NCI-H524 treated with DMSO at 0.1 percent for 48 hours (cell line): Measurements from ENCODE around the gene ADAMTS16.

Experiments used
- DNase-seq: peaks from one replicate; lab custom pipeline; 2025; lab: John Stamatoyannopoulos, UW

Gene ADAMTS16

DNA sequence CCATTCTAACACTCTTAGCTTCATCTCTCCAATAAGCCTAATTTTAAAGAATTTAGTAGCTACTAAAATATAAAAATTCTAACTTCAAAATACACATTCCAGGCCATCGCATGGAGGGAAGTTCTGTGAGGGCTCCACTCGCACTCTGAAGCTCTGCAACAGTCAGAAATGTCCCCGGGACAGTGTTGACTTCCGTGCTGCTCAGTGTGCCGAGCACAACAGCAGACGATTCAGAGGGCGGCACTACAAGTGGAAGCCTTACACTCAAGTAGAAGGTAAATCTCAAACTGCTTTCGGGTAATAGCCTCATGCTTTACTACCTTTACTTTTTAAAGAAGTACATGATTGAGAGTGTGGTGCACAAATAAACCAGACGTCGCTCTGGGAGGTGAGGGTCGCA is 94.8 kb downstream of the ADAMTS16 start:
- DNase-seq = no peak

DNA sequence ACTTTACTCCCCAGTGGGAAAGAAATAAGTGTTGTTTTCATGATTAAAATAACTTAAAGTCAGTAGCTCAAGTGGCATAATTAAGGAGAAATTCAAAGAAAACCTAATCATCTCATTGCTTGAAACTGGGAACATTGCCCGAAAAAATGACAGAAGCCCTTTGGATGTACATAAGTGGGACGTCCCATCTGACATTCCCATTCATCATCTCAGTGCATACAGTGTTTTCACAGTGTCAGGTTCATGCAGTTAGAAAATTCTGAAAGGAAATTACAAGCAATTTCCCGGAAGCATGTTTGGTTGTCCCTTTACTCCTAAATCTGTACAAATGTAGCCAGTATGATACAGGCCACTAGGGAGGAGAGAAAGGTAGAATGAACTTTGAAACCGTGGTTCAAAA is 95.6 kb downstream of the ADAMTS16 start:
- no peak for DNase-seq

DNA sequence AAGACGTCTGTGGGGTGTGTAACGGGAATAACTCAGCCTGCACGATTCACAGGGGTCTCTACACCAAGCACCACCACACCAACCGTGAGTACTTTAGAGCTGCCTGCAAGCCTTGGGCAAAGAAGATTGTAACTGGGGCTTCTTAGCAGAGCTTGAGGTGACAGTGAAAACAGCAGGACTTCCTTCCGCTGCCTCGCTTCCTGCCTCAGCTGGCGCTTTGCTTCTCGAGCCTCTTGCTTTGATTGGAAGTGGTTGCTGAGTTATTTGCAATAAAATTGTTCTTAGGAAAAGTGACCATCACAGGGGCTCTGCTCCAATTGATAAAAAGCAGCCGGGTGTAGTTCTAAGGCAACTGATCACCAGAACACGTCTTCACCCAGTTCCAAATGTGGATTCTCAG is 99.1 kb downstream of the ADAMTS16 start:
- DNase-seq = no peak

DNA sequence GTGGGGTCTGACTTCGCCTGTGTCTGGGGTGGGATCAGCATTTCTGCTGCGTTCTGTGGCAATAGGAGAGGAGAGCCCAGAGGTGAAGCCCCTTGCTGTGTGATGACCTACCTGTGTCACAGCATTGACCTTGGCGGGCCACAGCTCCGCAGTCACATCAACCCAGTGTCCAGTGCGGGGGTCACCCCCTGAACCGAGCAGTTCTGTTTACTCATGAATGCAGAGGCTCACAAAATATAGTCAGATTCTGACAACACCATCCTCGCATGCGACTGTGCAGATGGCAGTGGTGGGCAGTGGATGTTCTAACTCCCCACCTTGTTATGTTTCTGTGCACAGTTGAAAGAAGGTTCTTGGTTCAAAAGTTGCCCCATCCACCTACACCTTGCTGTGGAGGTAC is 100.1 kb downstream of the ADAMTS16 start:
- DNase-seq = no peak

DNA sequence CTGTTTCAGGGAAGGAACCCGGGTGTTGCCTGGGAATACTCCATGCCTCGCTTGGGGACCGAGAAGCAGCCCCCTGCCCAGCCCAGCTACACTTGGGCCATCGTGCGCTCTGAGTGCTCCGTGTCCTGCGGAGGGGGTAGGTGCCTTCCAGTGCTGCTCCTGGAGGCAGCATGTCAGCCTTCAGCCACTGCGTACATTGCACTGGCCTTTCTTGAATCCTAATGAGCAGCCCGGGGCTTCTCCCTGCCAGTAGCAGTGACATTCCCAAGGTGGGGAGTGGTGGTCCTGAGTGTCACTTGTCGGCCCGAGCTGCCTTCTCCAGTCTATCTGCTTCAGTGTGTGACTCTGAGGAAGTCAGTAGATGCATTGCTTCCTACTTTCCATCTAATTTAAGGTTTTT is 101.9 kb downstream of the ADAMTS16 start:
- DNase-seq = no peak

DNA sequence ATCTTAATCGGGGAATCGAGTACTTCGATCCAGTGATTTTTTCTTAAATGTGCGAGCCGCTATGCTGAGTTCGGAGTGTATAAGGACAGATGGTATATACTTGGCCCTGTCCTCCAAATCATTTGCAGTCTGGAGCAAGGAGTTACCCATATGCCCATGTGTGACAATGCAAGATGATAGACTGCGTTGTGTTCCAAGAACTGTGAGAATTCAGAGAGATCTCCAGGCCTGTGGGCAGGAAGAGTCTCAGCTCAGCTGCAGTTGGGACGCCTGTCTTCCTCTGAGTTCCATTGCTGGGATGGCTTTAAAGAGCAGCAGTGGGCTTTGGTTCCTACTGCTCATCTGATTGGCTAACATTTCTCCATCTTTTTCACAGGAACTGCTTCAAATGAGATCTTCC is 106.6 kb downstream of the ADAMTS16 start:
- DNase-seq = peak; percentile 2

DNA sequence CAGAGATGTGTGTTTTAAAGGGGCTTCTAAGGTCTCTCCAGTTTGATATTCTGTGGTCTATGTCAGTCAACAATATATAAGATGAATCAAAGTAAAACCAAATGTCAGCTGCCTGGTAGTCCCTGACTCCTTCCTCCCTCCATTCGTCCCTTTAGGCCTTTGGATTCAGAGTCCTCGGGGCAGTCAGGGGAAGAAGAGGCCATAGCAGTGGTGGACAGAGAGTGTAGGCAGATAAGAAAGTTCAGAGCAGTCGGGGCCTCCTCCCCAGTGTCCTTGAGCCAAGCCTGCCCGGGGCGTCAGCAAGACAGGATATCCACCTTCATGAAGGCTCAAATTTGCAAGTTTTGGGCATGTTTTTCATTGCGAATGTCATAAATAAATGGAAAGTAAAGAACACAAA is 110.6 kb downstream of the ADAMTS16 start:
- DNase-seq = no peak

DNA sequence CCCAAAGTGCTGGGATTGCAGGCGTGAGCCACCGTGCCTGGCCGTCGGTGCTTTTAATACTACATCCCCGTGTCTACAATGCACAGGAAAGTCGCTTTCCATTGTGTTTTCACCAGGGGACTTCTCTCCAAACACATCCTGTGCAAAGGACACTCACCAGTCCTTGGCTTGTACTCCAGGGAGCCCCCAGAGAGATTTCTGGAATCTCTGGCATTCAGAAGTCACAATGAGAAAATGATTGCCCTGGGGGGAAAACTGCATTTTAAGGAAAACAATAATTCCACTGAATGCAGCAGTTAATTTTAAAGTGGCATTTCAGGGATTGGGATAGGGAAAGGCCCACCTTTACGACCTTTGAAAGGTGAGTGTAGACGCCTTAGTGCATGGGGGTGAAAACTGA is 112.0 kb downstream of the ADAMTS16 start:
- DNase-seq = no peak

DNA sequence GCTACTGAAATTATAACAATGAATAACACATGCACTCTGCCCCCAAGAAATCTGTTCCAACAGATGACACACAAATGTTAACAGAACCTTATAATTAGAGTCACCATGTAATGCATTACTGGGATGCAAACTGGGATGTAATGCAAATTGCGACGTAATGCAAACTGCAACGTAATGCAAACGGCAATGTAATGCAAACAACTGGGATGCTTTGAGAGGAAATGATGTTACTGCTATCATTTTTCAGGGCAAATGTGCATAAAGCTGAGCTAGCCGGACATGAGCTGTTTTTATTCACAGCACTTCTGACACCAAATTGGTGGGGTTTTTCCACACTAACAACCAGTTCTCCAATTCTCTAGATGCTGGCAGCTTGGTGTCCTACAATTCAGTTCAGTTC is 117.2 kb downstream of the ADAMTS16 start:
- no peak for DNase-seq

DNA sequence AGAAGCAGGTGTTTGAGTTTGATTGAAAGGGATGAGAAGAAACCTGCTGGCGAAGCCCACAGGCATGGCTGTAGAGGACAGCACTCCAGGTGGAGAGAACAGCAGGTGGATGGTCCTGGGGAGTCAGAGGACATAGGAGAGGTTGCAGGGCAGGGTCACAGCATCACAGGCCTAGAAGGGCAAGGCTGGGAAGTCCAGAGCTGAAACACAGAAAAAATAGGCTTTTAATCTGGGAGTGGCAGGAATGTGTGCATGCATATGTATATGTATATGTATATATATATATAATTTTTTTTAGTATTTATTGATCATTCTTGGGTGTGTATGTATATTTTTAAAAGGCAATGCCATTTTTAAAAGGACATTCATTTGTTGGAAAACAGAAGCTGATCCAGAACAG is 118.4 kb downstream of the ADAMTS16 start:
- DNase-seq = no peak

DNA sequence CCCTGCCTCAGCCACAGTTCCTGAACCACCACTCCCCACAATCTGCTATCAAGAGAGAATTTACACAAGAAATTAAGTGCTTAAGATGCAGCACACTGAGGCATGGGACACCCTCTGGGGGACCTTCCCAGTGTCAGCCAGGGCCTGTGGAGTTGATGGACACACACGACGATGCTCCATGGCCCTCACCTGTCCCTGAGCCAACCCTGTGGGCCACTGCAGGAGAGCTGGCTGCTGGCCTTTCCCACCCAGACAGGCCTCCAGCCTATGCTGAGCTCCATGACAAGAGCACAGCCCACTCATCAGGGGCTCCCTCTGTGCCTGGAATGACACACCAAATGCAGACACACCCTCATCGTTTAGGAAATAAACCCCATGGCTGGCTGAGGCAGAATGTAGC is 124.6 kb downstream of the ADAMTS16 start:
- DNase-seq = no peak

DNA sequence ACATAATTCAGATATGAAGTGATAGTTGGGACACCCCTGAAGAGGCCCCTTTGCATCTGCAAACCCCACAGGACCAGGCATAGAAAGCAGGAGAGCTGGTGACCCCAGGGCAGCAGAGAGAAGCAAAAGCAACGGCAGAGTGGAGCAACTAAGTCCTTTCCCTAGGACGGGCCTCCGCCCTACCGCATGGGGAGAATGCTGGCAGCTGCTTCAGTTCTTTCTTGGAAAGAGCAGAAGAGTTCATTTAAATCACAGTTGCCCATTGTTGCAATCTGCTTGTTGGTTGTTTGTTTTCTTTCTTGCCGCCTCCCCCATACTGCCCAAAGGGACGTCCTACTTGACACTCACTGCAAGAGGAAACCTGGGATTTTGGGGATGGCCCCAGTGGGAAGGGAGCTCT is 126.2 kb downstream of the ADAMTS16 start:
- no peak for DNase-seq

DNA sequence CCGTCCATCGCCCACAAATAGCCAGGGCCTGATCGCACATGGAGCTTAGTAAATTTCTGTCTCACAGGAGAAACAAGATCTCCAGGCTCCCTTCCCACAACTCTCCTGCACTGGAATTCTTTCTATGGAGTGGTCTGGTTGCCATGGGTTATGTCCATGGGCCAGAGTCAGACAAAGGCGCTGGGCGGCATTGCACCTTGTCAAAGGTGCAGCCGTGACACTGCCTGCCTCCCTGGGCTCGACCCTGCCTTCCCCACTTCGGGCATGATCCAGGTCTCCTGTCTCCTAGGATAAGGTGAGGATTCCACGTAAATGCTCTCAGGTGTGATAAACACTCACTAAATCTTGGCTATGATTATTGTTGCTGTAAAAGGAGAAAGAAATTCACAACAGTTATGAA is 130.0 kb downstream of the ADAMTS16 start:
- no peak for DNase-seq

DNA sequence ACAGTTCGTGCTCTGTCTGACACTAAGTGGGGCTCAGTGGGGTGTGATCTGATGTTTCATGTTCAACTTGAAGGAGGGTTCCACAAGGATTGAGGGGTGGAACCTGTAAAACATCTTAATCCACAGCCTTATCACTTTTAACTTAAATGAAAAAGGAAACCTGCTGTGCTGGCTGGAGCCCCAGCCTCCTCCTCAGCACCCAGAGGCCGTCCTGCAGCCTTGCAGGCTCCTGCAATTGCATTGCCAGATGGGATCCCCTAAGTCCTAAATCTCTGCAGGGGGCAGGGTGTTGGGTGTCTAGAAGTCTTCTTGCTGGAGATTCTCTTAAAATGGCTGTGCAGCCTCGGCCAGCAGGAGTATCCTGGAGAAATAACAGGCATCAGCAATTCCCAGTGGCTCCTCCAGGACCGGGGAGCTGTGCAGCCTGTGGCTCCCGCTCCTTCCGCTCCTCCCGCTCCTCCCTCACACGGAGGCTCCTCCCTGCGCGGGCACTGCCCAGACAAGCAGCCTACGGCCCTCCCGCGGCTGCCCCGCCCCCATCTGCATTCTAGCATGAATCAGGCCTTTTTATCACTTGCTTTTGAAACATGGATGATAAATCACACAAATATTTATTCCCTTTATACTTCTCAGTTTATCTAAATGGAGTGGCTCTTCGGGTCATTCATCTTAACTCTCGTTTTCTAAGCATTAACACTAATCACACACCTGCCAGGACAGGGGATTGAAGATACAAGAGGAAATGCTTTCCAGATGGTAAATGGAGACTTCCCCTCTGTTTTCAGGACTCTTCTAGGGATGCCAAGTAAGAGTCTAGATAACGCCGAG is 131.0 kb downstream of the ADAMTS16 start:
- DNase-seq = peak; percentile 46

DNA sequence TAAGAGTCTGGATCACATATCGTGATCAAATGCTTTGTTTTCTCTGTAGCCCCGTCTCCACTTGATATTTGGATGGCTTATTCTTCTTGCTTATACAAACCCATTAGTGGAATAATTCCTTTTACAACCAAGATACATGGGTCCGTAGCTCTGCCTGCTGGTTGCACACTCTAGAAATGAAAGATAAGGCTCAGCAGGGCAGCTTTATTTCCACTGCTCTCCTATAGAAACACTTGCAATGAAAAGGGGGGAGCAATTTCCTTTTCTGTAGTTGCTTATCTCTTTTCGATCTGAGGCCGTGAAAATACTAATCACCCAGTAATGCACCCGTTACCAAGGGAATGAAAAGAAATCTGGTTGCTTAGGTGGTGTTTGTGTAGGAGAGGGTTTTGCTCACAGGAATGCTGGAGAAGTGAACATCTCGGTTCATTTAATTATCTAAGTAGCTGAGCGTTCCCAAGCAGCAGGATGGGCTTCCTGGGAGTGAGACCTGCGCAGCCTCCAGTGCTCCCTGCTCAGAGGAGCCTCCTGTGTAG is 131.7 kb downstream of the ADAMTS16 start:
- DNase-seq = no peak

DNA sequence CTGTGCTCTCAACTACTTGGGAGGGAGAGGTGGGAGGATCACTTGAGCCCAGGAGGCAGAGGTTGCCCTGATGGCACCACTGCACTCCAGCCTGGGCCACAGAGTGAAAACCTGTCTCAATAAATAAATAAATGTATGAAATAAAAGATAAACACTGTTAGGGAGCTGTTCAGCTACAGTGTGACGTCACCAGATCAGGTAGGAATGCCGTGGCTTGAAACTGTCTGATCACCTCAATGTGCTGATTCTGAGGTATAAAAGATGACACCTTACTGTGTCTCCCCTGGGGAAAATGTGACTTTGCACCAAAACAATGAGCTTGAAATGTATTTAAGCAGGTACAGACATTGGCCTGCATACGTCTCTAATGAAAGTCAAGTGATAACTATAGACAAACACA is 133.3 kb downstream of the ADAMTS16 start:
- DNase-seq = no peak

DNA sequence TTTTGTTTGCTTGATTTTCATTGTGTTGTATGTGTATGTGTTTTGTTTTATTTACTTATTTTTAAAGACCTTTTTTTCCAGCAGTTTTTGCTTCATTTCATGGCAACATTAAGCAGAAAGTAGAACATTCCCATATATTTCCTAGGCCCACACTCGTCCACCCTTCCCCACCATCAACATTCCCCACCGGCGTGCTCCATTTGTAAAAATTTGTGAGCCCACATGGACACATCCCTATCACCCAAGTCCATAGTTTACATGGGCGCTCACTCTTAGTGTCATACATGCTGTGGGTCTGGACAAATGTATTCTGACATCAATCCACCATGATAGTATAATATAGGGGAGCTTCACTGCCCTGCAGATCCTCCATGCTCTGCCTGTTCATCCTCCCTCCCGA is 133.8 kb downstream of the ADAMTS16 start:
- DNase-seq = no peak

DNA sequence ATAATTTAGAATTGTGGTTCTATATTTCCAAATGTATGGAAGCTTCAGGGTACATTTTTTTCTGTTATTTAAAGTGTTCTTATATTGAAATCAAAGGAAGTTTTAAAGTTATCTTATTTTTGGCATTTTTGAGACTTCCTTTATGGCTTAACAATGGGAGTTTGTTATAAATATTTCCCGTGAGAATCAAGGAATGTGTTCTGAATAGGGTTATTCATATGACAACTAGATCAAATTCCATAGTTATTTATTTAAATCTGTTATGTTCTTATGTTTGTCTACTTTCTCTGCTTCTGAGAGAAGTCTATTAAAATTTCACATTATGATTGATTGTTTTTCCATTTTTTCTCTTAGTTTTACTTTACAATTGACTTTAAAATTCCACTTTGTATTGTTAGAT is 135.1 kb downstream of the ADAMTS16 start:
- no peak for DNase-seq

DNA sequence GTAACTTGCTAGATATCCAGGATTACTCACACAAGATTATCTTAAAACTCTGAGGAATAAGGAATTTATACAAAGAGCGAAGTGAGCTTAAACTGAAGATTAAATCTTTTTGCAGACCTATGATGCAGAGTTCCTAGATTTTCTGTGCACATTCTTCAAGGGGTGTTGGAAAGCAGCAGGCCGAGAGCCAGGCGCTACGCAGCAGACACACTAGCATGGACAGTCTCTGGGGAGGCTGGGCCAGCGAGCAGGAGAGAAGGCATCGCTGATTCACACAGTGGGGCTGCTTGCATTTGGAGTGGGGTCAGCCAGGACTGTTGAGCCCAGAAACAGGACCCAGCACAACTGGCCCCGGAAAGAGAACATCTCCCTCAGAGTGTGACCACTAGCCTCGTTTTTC is 136.3 kb downstream of the ADAMTS16 start:
- no peak for DNase-seq

DNA sequence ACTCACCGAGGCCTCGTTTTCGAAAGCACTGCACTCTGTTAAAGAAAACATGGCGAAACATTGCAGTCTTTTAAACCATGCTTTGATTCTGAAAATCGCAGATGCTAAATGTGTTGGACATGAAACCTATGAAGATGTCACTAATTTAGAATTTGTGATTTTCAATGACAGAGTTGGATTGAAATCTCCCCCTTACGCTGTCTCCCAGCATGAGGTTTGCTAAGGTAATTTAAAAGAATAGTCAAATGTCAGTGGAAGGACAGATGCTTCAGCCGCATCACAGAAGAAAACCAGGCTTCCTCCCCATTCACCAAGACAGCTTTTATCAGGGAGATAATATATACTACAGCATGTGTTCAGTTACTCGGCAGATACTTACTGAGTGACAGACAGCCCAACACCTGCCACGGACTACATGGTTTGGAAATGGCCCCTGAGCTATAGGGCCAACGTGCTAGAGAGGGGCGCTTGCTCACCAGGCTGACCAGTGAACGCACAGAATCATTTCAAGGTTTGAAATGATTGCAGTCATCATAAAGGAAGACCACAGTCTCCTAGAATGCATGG is 136.9 kb downstream of the ADAMTS16 start:
- DNase-seq = no peak

DNA sequence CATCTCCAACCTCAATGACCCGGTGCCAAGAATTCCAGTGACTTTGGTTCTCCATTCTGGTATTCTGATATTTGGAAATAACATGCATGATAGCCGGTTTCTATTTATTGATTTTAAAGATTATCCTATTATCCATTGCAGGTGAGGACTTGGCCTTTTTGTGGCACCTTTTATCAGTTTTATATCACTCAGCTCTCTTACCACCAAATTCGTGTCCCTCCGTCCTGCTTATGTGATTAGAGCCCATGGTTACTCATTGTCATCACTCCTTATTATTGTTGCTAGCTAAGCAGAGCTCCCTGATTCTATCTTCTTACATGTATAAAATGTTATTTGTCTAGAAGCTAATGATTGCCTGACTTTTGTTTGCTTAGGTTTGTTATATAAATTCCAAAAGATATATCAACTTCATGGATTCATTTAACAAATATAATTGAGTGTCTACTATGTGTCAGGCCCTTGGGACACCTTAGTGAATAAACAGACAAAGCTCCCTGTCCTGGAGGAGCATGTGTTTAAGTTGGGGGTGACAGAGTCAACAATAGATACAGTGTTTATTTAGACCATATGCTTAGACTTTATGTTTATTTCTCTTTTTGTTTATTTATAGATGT is 138.2 kb downstream of the ADAMTS16 start:
- no peak for DNase-seq

DNA sequence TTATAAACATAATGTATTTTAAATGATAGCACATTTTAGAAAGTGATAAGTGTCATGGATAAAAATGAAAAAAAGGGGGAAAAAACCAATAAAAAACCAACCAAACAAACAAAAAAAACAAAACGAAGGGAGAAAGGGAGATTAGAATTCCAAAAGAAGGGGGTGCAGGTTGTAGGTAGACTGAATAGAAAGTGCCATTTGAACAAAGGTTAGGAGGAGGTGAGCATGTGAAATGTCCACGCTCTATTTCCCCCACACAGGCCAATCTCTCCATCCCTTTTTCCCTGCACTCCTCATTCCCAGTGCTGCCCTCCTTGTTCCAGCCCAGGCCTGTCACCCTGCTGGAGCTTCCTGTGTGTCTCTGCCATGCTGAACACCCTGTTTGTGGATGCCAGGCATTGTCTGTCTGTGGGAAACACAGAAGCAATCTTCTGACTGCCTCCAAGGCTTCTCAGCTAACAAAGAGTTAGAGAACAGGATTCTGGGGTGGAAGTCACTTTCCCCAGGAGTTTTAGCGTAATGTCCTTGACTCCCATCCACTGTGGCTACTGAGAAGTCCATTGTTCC is 138.8 kb downstream of the ADAMTS16 start:
- DNase-seq = no peak

DNA sequence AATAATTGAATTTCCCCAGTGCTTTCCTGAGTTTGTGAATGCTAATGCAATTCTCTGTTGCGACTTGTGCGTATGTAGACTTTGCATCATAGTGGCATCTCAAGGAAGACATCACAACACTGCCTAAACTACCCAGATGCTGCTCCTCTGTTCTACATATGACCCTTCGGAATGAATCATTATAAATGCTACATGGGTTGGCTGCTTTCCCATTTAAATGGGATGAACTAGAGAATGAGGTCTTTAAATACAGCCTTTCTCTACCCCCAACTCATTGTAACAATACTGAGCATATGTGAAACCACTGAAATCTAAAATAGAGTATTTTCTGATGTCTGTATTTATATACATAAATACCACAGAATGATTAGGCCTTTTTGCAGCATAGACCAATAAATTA is 145.8 kb downstream of the ADAMTS16 start:
- no peak for DNase-seq
